Astrocyte (in vitro differentiated cells and primary cell): ENCODE measurements around the gene GAS6.

Source experiments
- CTCF ChIP-seq: IDR thresholded peaks from 2 replicates; pipeline ENCODE4 v1.5.1; 2011; ENCODE audit warnings: low read depth, mild to moderate bottlenecking, inconsistent platforms, low read length, moderate library complexity; ENCODE audit not compliant: insufficient read depth
- EZH2 ChIP-seq: IDR thresholded peaks from 2 replicates; pipeline ENCODE4 v1.6.1; 2012; ENCODE audit warnings: mild to moderate bottlenecking, low read length, inconsistent platforms; ENCODE audit not compliant: insufficient read depth

- no peak for TF ChIP-seq CTCF
- no peak for TF ChIP-seq EZH2
Measured at GRCh38 chr13:113808058-113808834, 55.6 kb downstream of the GAS6 start.
